LNCAP (cell line): ENCODE measurements around the gene CAPN5.

ENCODE experiments used
- CTCF ChIP-seq: fragments of 450-650 bp; IDR thresholded peaks from 2 replicates; pipeline ENCODE4 v1.5.1; 2017; ENCODE audit warnings: mild to moderate bottlenecking

The CAPN5 gene

GRCh38 chr11:77140231-77140851 is 73.6 kb downstream of the CAPN5 start:
- no peak for TF ChIP-seq CTCF

- TF ChIP-seq CTCF: no peak
Observed at GRCh38 chr11:77141034-77141433, 74.3 kb downstream of the CAPN5 start.

DNA sequence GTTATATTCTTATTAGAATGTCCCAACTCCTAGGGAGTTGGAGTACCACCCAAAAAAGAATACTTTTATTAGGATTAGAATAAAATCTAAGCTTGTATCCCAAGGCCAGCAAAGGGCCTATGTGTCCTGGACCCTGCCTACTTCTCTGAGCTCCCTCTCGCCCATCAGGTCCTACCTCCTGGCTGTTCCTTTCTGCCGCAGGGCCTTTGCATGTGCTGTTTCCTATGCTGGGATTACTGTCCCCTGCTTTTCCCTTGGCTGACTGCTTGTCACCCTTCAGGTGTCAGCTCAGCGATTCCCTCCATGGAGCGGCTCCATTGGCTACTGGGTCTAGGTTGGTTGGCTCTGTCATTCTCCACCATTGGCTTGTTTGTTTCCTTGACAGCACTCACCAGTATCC is 74.7 kb downstream of the CAPN5 start:
- no peak for TF ChIP-seq CTCF

DNA sequence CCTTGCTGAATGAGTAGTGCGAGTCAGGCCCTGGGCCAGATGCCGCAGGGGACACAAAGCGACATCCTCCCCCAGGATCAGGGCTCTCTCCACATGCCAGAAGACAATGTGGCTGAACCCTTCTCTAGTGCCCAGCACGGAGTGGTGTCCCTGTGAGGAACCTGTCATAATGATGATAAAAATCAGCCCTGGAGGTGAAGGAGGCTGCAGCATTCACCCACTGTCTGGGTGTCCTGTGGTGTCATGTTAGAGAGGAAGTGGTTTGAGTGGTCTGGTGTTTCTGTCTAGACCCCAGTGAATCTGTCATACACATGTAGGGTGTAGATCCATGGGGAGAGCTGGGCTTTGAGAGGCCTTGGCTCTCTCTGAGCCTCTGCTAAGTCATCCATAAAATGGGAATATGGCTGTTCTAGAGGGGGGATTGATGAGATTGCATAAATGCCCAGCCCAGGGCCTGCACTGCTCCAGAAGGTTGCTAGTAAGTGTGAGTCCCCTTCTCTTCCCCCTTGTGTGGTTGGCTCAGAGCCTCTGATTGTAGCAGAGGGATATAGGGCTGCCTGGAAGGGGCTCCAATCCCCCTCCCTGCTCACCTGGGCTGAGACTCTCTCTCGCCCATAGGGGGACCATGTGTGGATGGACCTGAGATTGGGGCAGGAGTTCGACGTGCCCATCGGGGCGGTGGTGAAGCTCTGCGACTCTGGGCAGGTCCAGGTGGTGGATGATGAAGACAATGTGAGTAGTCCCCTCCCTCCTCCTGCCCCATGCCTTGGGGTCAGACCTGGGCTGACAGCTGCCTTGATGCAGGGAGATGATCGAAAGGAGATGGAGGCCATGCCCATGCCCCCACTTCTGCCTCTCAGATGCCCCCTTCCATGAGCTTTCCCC is 75.6 kb downstream of the CAPN5 start:
- no peak for TF ChIP-seq CTCF

- TF ChIP-seq CTCF: no peak
Observed at GRCh38 chr11:77143405-77144020, 76.7 kb downstream of the CAPN5 start.

DNA sequence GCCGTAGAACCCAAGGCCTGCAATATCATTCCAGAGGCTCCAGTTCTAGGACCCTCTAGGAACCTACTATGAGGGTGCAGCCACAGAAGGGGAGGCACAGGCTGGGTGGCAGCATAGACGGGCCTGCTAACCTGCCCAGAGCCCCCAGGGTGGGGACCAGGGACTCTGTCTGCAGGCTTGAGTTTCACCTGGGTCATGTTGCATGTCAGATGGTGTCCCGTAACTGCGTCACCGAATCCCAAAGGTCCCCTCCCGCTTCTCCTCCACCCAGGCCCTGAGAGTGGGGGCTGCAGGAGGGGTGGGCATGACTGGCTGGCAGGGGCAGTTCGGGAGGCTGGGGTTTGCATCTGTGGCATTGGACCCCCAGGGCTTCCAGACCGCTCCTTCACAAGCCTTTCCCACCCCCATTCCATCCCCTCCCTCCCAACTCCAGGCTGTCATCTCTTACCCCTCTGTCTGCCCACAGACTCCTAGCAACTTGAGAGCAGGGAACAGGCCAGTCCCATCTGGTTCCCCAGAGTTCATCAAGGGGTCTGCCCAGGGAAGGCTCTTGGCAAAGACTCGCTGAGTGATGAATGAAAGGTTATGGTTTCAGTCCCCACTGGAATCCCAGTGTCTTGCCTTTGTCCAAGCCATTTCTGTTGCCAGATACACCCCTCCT is 77.6 kb downstream of the CAPN5 start:
- TF ChIP-seq CTCF: no peak

- no peak for TF ChIP-seq CTCF
Observed at GRCh38 chr11:77144857-77145428, 78.2 kb downstream of the CAPN5 start.
